HG03097 (cell line): ENCODE measurements around the gene CDHR5.
"Not testable (repeated sequence)": the region's sequence is repeated elsewhere in the genome, so short reads cannot be mapped to it uniquely, and the experiment has no call there.

Experiments used
- ATAC-seq: cut with Tn5 transposase; IDR thresholded peaks from one replicate; pipeline ENCODE4 v1.9.1; 2021; ENCODE audit not compliant: unreplicated experiment, low FRiP score

The CDHR5 gene

GRCh38 chr11:624705-625635, at the start of gene CDHR5:
TSS of gene CDHR5 (minus strand) at chr11:624955. CDS start at chr11:624902, 53 bp downstream.
- no peak for ATAC-seq

- ATAC-seq: no peak
These were observed 49.7 kb upstream of the CDHR5 start for GRCh38 chr11:674406-674805.

- no peak for ATAC-seq
These were observed 49.1 kb upstream of the CDHR5 start for GRCh38 chr11:673866-674265.

- no peak for ATAC-seq
These were observed 41.0 kb upstream of the CDHR5 start for GRCh38 chr11:665704-666281.

GRCh38 chr11:665062-665703, 40.4 kb upstream of the CDHR5 start:
- ATAC-seq: no peak

GRCh38 chr11:662689-663274, 38.0 kb upstream of the CDHR5 start:
- no peak for ATAC-seq

GRCh38 chr11:660681-661444, 36.1 kb upstream of the CDHR5 start:
- ATAC-seq: no peak

- no peak for ATAC-seq
These were observed 35.5 kb upstream of the CDHR5 start for GRCh38 chr11:660281-660680.

GRCh38 chr11:659532-660085, 34.9 kb upstream of the CDHR5 start:
- no peak for ATAC-seq

- ATAC-seq: no peak
These were observed 33.0 kb upstream of the CDHR5 start for GRCh38 chr11:657691-658126.

GRCh38 chr11:656866-657265, 32.1 kb upstream of the CDHR5 start:
- ATAC-seq: no peak

GRCh38 chr11:656426-656825, 31.7 kb upstream of the CDHR5 start:
- no peak for ATAC-seq

- ATAC-seq: no peak
These were observed 30.4 kb upstream of the CDHR5 start for GRCh38 chr11:655036-655726.

GRCh38 chr11:654444-654843, 29.7 kb upstream of the CDHR5 start:
- ATAC-seq: not testable (repeated sequence)

GRCh38 chr11:653837-654236, 29.1 kb upstream of the CDHR5 start:
- ATAC-seq: no peak

- not testable (repeated sequence) for ATAC-seq
These were observed 28.4 kb upstream of the CDHR5 start for GRCh38 chr11:653136-653535.

GRCh38 chr11:650482-650881, 25.7 kb upstream of the CDHR5 start:
- ATAC-seq: no peak

- ATAC-seq: not testable (repeated sequence)
These were observed 23.0 kb upstream of the CDHR5 start for GRCh38 chr11:647672-648158.

- no peak for ATAC-seq
These were observed 21.5 kb upstream of the CDHR5 start for GRCh38 chr11:646214-646613.
